ENCODE measurements around the gene FCN1. TPM values are rescaled to one million over a fixed set of nuclear protein-coding genes. Genes with fewer than 3 reads are reported as not detected.

FCN1 gene
- total RNA-seq, 4 donors from 2014 or later: 0.16 to 0.42 (median 0.34) TPM

DNA sequence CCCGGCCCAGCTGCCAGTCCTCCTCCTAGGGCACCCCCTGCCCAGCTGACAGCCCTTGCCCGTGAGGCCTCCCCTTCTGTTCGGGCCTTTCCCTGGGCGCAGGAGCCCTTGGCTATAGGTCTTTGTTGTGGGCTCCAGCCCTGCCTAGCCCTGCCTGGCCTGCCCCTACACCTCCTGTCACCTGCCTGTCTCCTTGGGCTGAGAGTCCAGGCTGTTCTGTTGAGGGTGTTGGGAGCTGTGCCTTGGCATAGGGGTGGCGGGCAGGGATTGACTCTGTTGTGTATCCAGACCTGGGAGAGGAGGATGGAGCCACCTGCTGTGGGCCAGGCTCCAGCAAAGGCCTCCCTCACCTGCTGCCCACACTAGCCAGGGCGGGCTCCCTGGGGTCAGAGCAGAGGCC lies 25.5 kb downstream of the FCN1 start:
- H3K27me3 ChIP-seq: no peaks in the 10 kb centered on the region
- H3K36me3 ChIP-seq: no peaks in the 10 kb centered on the region
- TF ChIP-seq, protein P1, sequence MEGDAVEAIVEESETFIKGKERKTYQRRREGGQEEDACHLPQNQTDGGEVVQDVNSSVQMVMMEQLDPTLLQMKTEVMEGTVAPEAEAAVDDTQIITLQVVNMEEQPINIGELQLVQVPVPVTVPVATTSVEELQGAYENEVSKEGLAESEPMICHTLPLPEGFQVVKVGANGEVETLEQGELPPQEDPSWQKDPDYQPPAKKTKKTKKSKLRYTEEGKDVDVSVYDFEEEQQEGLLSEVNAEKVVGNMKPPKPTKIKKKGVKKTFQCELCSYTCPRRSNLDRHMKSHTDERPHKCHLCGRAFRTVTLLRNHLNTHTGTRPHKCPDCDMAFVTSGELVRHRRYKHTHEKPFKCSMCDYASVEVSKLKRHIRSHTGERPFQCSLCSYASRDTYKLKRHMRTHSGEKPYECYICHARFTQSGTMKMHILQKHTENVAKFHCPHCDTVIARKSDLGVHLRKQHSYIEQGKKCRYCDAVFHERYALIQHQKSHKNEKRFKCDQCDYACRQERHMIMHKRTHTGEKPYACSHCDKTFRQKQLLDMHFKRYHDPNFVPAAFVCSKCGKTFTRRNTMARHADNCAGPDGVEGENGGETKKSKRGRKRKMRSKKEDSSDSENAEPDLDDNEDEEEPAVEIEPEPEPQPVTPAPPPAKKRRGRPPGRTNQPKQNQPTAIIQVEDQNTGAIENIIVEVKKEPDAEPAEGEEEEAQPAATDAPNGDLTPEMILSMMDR (IDR thresholded peaks at IDR 0.05): no peak
- no peak for TF ChIP-seq POLR2AphosphoS5 (IDR thresholded peaks at IDR 0.05)
- no peak for TF ChIP-seq POLR2A (IDR thresholded peaks at IDR 0.05)
- TF ChIP-seq EP300 (IDR thresholded peaks at IDR 0.05): no peak
- DNase-seq (ENCODE audit: low spot score in 2 of 2): no peak
- H3K27ac ChIP-seq: no peak overlapping the region
- WGBS: 97% methylated on average over 5 of the region's 6 CpGs
- H3K4me1 ChIP-seq: peaks cover 22% of the 10 kb centered on the region
- H3K9me3 ChIP-seq: no peaks in the 10 kb centered on the region
- no peak overlapping the region for H3K4me3 ChIP-seq

DNA sequence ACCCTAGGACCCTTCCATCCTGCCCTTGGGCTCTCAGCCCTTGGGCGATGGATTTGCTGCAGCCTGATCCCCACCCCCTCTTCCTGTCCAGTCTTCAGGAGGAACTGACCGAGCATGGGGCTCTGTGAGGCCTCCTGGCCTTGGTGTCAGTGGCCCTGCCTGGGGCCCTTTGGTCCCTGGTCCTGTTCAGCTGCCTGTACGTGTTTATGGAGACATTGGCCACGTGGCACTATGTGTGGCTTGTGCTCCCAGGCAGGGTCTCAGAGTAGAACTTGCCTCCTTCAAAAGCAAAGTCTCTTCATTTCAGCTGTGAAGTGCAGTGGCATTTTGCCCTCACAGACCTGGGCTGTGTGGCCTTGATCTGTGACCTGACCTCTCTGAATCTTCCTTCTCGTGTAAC lies 26.0 kb downstream of the FCN1 start:
- no peak for TF ChIP-seq POLR2A (IDR thresholded peaks at IDR 0.05)
- no peak for TF ChIP-seq EP300 (IDR thresholded peaks at IDR 0.05)
- no peak for TF ChIP-seq POLR2AphosphoS5 (IDR thresholded peaks at IDR 0.05)
- TF ChIP-seq, protein P1 (IDR thresholded peaks at IDR 0.05): no peak
- WGBS: 82% methylated on average over 5 of the region's 5 CpGs
- peaks cover 18% of the 10 kb centered on the region for H3K4me1 ChIP-seq
- no peaks in the 10 kb centered on the region for H3K36me3 ChIP-seq
- no peaks in the 10 kb centered on the region for H3K27me3 ChIP-seq
- no peaks in the 10 kb centered on the region for H3K9me3 ChIP-seq
- no peak overlapping the region for H3K4me3 ChIP-seq
- no peak overlapping the region for H3K27ac ChIP-seq
- no peak for DNase-seq (ENCODE audit: low spot score in 2 of 2)

DNA sequence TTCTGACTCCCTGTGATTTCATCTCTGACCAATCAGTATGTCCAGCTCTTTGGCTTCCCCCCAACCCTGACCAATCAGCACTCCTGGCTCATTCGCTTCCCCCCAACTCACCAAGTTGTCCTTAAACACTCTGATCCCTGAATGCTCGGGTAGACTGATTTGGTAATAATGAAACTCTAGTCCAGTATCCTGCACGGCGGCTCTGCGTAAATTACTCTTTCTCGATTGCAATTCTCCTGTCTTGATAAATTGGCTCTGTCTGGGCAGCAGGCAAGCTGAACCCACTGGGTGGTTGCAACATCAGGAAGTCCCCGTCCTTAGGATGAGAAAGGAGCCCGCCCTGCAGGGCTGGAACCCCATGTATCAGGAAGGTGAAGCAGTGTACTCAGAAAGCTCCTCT lies 26.7 kb downstream of the FCN1 start:
- Histone ChIP-seq H3K9me3 (no peaks in the 10 kb centered on the region), H3K27me3 (no peaks in the 10 kb centered on the region), H3K4me3 (no peak overlapping the region), H3K36me3 (no peaks in the 10 kb centered on the region), H3K4me1 (peaks cover 11% of the 10 kb centered on the region), H3K27ac (no peak overlapping the region)
- 93% methylated on average over 8 of the region's 8 CpGs for WGBS
- DNase-seq (ENCODE audit: low spot score in 2 of 2): no peak
- TF ChIP-seq POLR2A (IDR thresholded peaks at IDR 0.05): no peak
- no peak for TF ChIP-seq EP300 (IDR thresholded peaks at IDR 0.05)
- TF ChIP-seq, protein P1 (IDR thresholded peaks at IDR 0.05): no peak

DNA sequence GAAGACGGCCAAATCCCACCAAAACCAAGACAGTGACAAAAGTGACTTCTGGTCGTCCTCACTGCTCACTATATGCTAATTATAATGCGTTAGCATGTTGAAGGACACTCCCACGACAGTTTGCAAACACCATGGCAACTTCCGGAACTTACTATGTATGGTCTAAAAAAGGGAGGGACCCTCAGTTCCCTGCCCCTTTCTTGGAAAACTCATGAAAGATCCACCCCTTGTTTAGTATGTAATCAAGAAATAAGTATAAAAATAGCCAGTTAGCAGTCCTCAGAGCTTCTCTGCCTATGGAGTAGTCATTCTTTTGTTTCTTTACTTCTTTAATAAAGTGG lies 27.6 kb downstream of the FCN1 start:
- Histone ChIP-seq H3K9me3 (no peaks in the 10 kb centered on the region), H3K27me3 (no peaks in the 10 kb centered on the region), H3K27ac (no peak overlapping the region), H3K4me1 (peaks cover 2% of the 10 kb centered on the region), H3K36me3 (no peaks in the 10 kb centered on the region), H3K4me3 (no peak overlapping the region)
- WGBS: 79% methylated on average over 5 of the region's 5 CpGs
- TF ChIP-seq, protein P1 (IDR thresholded peaks at IDR 0.05): no peak
- TF ChIP-seq POLR2AphosphoS5 (IDR thresholded peaks at IDR 0.05) (no peak), EP300 (IDR thresholded peaks at IDR 0.05) (no peak), POLR2A (IDR thresholded peaks at IDR 0.05) (no peak)
- no peak for DNase-seq (ENCODE audit: low spot score in 2 of 2)

DNA sequence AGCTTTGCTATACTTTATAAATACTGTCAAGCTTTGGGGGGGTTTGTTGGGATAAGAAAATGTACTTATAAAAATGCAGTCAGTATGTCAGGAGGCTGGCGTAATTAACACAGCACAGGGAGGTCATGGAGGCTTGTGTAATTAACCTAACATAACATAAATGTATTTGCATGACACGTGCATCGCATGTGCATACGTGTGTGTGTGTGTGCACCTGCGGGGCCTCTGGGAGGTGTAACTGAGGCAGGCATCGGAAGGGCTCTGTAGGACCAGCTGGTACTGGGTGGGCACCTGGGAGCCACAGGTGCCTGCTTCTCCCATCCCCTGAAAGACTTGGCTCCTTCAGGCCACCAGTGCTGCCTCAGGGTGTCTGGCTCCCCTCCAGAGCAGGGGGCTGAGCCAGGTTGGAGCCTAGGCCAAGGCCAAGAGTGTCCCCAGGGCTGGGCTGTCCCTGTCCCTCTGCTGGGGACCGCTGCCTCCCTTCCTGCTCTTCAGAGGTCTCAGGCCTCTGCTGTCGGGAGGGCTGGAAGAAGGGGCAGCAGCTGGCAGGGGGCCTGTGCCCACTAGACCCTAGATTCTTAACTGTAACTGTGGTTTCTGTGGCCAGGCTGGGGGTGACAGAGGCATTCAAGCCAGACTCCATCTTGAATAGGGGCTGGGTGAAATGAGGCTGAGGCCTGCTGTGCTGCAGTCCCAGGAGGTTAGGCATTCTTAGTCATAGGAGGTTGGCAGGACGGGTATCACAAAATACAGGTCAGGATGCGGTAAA lies 28.1 kb downstream of the FCN1 start:
- Histone ChIP-seq H3K9me3 (no peaks in the 10 kb centered on the region), H3K27ac (no peak overlapping the region), H3K27me3 (no peaks in the 10 kb centered on the region), H3K4me1 (no peaks in the 10 kb centered on the region), H3K36me3 (no peaks in the 10 kb centered on the region), H3K4me3 (no peak overlapping the region)
- WGBS: 92% methylated on average over 8 of the region's 10 CpGs
- TF ChIP-seq POLR2AphosphoS5 (IDR thresholded peaks at IDR 0.05): no peak
- no peak for TF ChIP-seq POLR2A (IDR thresholded peaks at IDR 0.05)
- no peak for TF ChIP-seq EP300 (IDR thresholded peaks at IDR 0.05)
- TF ChIP-seq, protein P1 (IDR thresholded peaks at IDR 0.05): no peak
- DNase-seq (ENCODE audit: low spot score in 2 of 2): no peak
